Lower lobe of right lung (tissue), 2 donors: ENCODE measurements around the gene STK40. TPM values are rescaled to one million over a fixed set of nuclear protein-coding genes. Genes with fewer than 3 reads are reported as not detected.

Experiments used
- ATAC-seq, 2 donors: fragments of 200-7000 bp; cut with Tn5 transposase; one replicate each; pipeline ENCODE4 v1.9.1; 2020 to 2022; ENCODE audit warnings: mild to moderate bottlenecking in 2 of 2, moderate library complexity in 2 of 2
- DNase-seq: peaks from one replicate; pipeline ENCODE4 v3.0.0-alpha.2; 2020
- H3K27ac ChIP-seq: fragments of 200-600 bp; one replicate; pipeline ENCODE4 v1.8.0; 2022
- H3K27me3 ChIP-seq: fragments of 200-600 bp; one replicate; pipeline ENCODE4 v1.8.0; 2022; ENCODE audit warnings: low read depth
- H3K36me3 ChIP-seq: fragments of 200-600 bp; one replicate; pipeline ENCODE4 v1.8.0; 2022; ENCODE audit warnings: mild to moderate bottlenecking
- H3K4me1 ChIP-seq: fragments of 200-600 bp; one replicate; pipeline ENCODE4 v1.8.0; 2022
- H3K4me3 ChIP-seq: fragments of 200-600 bp; one replicate; pipeline ENCODE4 v1.8.0; 2022; ENCODE audit warnings: mild to moderate bottlenecking
- H3K9me3 ChIP-seq: fragments of 200-600 bp; one replicate; pipeline ENCODE4 v1.8.0; 2022
- intact Hi-C: fragments of 100-400 bp; cut with DNase I; formaldehyde crosslinking; loops from one replicate; pipeline ENCODE4 v1.11.0; 2022
- total RNA-seq: library from RNA; stranded (reverse); fragmentation: NEBNext Ultra II Directional; extraction: Animal tissue kit (Norgen Biotek cat#: 25700); gene quantifications from one replicate; pipeline ENCODE4 v1.2.1, GENCODE V29; 2021
- TF ChIP-seq, protein P1 (sequence below): fragments of 200-600 bp; IDR thresholded peaks from one replicate; pipeline ENCODE4 v1.8.0; 2022; ENCODE audit warnings: antibody characterized with exemption, mild to moderate bottlenecking
- donor health status: DM: no; HTN: yes; CAD: no; lungs with severe emphysema.

Gene STK40
- total RNA-seq, 1 donor from 2014 or later = 74.2 TPM

GRCh38 chr1:36298640-36299039, 87.1 kb downstream of the STK40 start:
- Histone ChIP-seq H3K9me3 (no peaks in the 10 kb centered on the region), H3K4me1 (peaks cover 15% of the 10 kb centered on the region), H3K27ac (no peak overlapping the region), H3K4me3 (no peak overlapping the region), H3K27me3 (no peaks in the 10 kb centered on the region), H3K36me3 (peaks cover 99% of the 10 kb centered on the region)
- DNase-seq = no peak
- intact Hi-C loops = no loop called here
- TF ChIP-seq, protein P1, sequence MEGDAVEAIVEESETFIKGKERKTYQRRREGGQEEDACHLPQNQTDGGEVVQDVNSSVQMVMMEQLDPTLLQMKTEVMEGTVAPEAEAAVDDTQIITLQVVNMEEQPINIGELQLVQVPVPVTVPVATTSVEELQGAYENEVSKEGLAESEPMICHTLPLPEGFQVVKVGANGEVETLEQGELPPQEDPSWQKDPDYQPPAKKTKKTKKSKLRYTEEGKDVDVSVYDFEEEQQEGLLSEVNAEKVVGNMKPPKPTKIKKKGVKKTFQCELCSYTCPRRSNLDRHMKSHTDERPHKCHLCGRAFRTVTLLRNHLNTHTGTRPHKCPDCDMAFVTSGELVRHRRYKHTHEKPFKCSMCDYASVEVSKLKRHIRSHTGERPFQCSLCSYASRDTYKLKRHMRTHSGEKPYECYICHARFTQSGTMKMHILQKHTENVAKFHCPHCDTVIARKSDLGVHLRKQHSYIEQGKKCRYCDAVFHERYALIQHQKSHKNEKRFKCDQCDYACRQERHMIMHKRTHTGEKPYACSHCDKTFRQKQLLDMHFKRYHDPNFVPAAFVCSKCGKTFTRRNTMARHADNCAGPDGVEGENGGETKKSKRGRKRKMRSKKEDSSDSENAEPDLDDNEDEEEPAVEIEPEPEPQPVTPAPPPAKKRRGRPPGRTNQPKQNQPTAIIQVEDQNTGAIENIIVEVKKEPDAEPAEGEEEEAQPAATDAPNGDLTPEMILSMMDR = no peak
- no peak for ATAC-seq

DNA sequence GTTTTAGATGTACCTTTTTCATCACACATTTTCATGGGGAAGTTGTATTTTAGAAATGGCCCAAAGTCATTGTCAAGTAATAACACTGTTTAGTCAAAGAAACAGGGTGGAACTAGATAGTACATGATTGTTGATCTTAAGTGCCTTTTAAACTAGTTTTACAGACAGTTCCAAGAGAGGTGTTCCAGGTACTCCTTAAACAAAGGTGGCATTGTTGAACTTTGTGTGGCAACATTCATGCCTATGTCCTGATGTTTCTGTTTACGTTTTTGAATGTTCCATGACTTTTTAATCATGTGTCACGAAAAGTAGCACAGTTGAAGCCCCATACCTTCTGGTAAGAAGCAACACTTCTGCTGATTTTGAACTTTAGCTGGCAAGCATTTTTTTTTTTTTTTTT, 88.7 kb downstream of the STK40 start:
- no peak for ATAC-seq

DNA sequence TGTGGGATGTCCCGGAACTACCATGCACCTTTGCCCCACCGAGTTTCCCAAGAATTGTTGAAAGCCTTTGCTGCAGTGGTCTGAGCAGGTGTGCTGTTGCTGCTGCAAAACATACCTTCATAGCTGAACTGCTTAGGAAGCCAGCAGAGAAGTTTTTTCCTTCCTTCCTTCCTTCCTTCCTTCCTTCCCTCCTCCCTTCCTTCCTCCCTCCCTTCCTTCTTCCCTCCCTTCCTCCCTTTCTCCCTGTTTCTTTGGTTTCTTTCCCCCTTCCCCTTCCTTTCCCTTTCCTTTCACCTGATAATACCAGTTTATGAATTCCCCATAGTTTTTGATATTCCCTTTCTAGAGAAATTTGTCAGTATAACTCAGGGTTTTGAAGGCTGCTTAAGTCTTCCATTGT, 90.3 kb downstream of the STK40 start:
- ATAC-seq = no peak
- H3K36me3 ChIP-seq = peaks cover 97% of the 10 kb centered on the region

More for the DNA sequence above, 88.7 kb downstream of the STK40 start:
- no peaks in the 10 kb centered on the region for H3K27me3 ChIP-seq
- H3K9me3 ChIP-seq = no peaks in the 10 kb centered on the region
- no peak overlapping the region for H3K4me3 ChIP-seq
- H3K4me1 ChIP-seq = peaks cover 15% of the 10 kb centered on the region
- no peak overlapping the region for H3K27ac ChIP-seq
- peaks cover 97% of the 10 kb centered on the region for H3K36me3 ChIP-seq
- intact Hi-C loops = no loop called here
- no peak for DNase-seq
- TF ChIP-seq, protein P1 = no peak

More for the DNA sequence above, 90.3 kb downstream of the STK40 start:
- no peaks in the 10 kb centered on the region for H3K27me3 ChIP-seq
- no peak overlapping the region for H3K4me3 ChIP-seq
- H3K27ac ChIP-seq = no peak overlapping the region
- TF ChIP-seq, protein P1 = no peak
- H3K9me3 ChIP-seq = no peaks in the 10 kb centered on the region
- H3K4me1 ChIP-seq = peaks cover 17% of the 10 kb centered on the region
- DNase-seq = no peak
- intact Hi-C loops = no loop called here

Other genes starting within 250 kb of the STK40 start
- 60.3 TPM for gene TRAPPC3, start 236.4 kb downstream of the STK40 start, total RNA-seq
- gene MAP7D1, start 229.8 kb downstream of the STK40 start, total RNA-seq = 120 TPM
- gene THRAP3, start 161.5 kb downstream of the STK40 start, total RNA-seq = 81.0 TPM
- 8.5 TPM for gene SH3D21, start 79.6 kb downstream of the STK40 start, total RNA-seq
- gene EVA1B, start 62.3 kb downstream of the STK40 start, total RNA-seq = 25.7 TPM
- 44.5 TPM for gene LSM10, start 12.0 kb upstream of the STK40 start, total RNA-seq
- gene OSCP1, start 64.5 kb upstream of the STK40 start, total RNA-seq = 17.1 TPM
- 59.4 TPM for gene MRPS15, start 78.5 kb upstream of the STK40 start, total RNA-seq
- gene CSF3R, start 97.0 kb upstream of the STK40 start, total RNA-seq = 214 TPM